ENCODE results near the gene PSMD5. TPM values are rescaled to one million over a fixed set of nuclear protein-coding genes. Genes with fewer than 3 reads are reported as not detected.

Gene PSMD5
- polyA plus RNA-seq, 1 of the 3 experiments (the other 2 are of a cell fraction) = 13.7 TPM

- TF ChIP-seq EZH2phosphoT487 (IDR thresholded peaks at IDR 0.05; ENCODE audit: borderline replicate concordance, low read depth) = no peak
- TF ChIP-seq RAD21 (IDR thresholded peaks at IDR 0.05; ENCODE audit: low read length) = no peak
- TF ChIP-seq CHD2 (IDR thresholded peaks at IDR 0.05; ENCODE audit: low read length, partially characterized antibody) = no peak
These were observed 23.1 kb upstream of the PSMD5 start (continued) for GRCh38 chr9:120865809-120866208.

- Histone ChIP-seq H3K9me2 (no peaks in the 10 kb centered on the region), H3K4me1 (ENCODE audit: control insufficient read depth in 1 of 2, insufficient read depth in 2 of 2, low read depth in 1 of 2, low read length in 1 of 2) (no peaks in the 10 kb centered on the region), H3K27ac (ENCODE audit: low read depth in 2 of 2, low read length in 1 of 2) (no peak overlapping the region), H3K9me3 (no peaks in the 10 kb centered on the region), H3K36me3 (replicated peaks in 1 of 2; ENCODE audit: control insufficient read depth in 1 of 2, insufficient read depth in 2 of 2, low read length in 1 of 2) (peaks cover 6 to 57% of the 10 kb centered on the region in 2 experiments), H3K4me3 (ENCODE audit: low read depth in 2 of 2, low read length in 1 of 2) (no peak overlapping the region), H3K79me2 (ENCODE audit: insufficient read depth) (no peaks in the 10 kb centered on the region), H3K9ac (no peak overlapping the region), H3F3A (replicated peaks; ENCODE audit: insufficient read depth) (peaks cover 3% of the 10 kb centered on the region), H3K27me3 (ENCODE audit: insufficient read depth) (no peaks in the 10 kb centered on the region), H2AFZ (ENCODE audit: low read depth) (no peak overlapping the region), H4K20me1 (ENCODE audit: insufficient read depth) (no peaks in the 10 kb centered on the region), H3K4me2 (no peak overlapping the region)
- WGBS (ENCODE audit: low lambda C conversion rate) = 100% methylated on average over 5 of the region's 5 CpGs
- no peak for TF ChIP-seq NRF1 (IDR thresholded peaks at IDR 0.05; ENCODE audit: low read depth, low read length)
- no peak for TF ChIP-seq FOSL2 (IDR thresholded peaks at IDR 0.05; ENCODE audit: borderline replicate concordance, low read depth)
- no peak for TF ChIP-seq ZBTB33 (IDR thresholded peaks at IDR 0.05; ENCODE audit: borderline replicate concordance, low read depth)
- TF ChIP-seq PBX3 (IDR thresholded peaks at IDR 0.05) = no peak
- ChIA-PET CTCF (interaction anchor here (1.2 kb wide), 1 partner anchor 72 kb away, joined by 4 read pairs; no protein-coding TSS in a partner anchor), POLR2A (no interaction called here)
- no peak for DNase-seq
These were observed 22.5 kb upstream of the PSMD5 start for GRCh38 chr9:120865176-120865575.

GRCh38 chr9:120864719-120865118 lies 22.0 kb upstream of the PSMD5 start:
- no peak overlapping the region for H3K4me3 ChIP-seq (ENCODE audit: low read depth in 2 of 2, low read length in 1 of 2)
- H3K9ac ChIP-seq = no peak overlapping the region
- peaks cover 3% of the 10 kb centered on the region for H3F3A ChIP-seq (replicated peaks; ENCODE audit: insufficient read depth)
- H3K4me1 ChIP-seq (ENCODE audit: control insufficient read depth in 1 of 2, insufficient read depth in 2 of 2, low read depth in 1 of 2, low read length in 1 of 2) = no peaks in the 10 kb centered on the region
- no peaks in the 10 kb centered on the region for H4K20me1 ChIP-seq (ENCODE audit: insufficient read depth)
- H3K9me3 ChIP-seq = no peaks in the 10 kb centered on the region
- H3K79me2 ChIP-seq (ENCODE audit: insufficient read depth) = no peaks in the 10 kb centered on the region
- DNase-seq = no peak
- H2AFZ ChIP-seq (ENCODE audit: low read depth) = no peak overlapping the region
- H3K36me3 ChIP-seq (replicated peaks in 1 of 2; ENCODE audit: control insufficient read depth in 1 of 2, insufficient read depth in 2 of 2, low read length in 1 of 2) = peaks cover 6 to 58% of the 10 kb centered on the region in 2 experiments
- no peaks in the 10 kb centered on the region for H3K27me3 ChIP-seq (ENCODE audit: insufficient read depth)
- TF ChIP-seq RCOR1 (IDR thresholded peaks at IDR 0.05; ENCODE audit: low read length) (no peak), GABPA (IDR thresholded peaks at IDR 0.05; ENCODE audit: low read depth) (no peak), FOXJ3 (CRISPR knock-in tag; IDR thresholded peaks at IDR 0.05) (no peak), USF1 (IDR thresholded peaks at IDR 0.05; ENCODE audit: borderline replicate concordance, low read depth) (no peak), SIN3A (IDR thresholded peaks at IDR 0.05; ENCODE audit: borderline replicate concordance, low read depth, low read length) (no peak), TAF1 (IDR thresholded peaks at IDR 0.05; ENCODE audit: borderline replicate concordance, low read depth, low read length) (no peak), RFX5 (IDR thresholded peaks at IDR 0.05; ENCODE audit: low read length) (no peak), IRF3 (IDR thresholded peaks at IDR 0.05; ENCODE audit: low read depth, low read length) (no peak), TCF12 (IDR thresholded peaks at IDR 0.05) (no peak), RAD21 (IDR thresholded peaks at IDR 0.05; ENCODE audit: low read length) (no peak)
- CTCF ChIA-PET = interaction anchor here (0.9 to 1.2 kb wide), 2 partner anchors 10 to 72 kb away, joined by 3 to 4 read pairs; no protein-coding TSS in a partner anchor
- WGBS (ENCODE audit: low lambda C conversion rate) = 95% methylated on average over 5 of the region's 5 CpGs
- no peak overlapping the region for H3K27ac ChIP-seq (ENCODE audit: low read depth in 2 of 2, low read length in 1 of 2)
- H3K4me2 ChIP-seq = no peak overlapping the region
- no peaks in the 10 kb centered on the region for H3K9me2 ChIP-seq
- POLR2A ChIA-PET = no interaction called here

All from SK-N-SH (cell line).